Ramos (cell line): Measurements from ENCODE around the gene TMTC2.

Experiments used
- in situ Hi-C: fragments of 300-500 bp; cut with MboI; formaldehyde crosslinking; loops from one replicate; pipeline ENCODE4 v1.14.3; 2022; ENCODE audit warnings: low sequenced_read_pairs; ENCODE audit not compliant: unreplicated experiment

The TMTC2 gene

DNA sequence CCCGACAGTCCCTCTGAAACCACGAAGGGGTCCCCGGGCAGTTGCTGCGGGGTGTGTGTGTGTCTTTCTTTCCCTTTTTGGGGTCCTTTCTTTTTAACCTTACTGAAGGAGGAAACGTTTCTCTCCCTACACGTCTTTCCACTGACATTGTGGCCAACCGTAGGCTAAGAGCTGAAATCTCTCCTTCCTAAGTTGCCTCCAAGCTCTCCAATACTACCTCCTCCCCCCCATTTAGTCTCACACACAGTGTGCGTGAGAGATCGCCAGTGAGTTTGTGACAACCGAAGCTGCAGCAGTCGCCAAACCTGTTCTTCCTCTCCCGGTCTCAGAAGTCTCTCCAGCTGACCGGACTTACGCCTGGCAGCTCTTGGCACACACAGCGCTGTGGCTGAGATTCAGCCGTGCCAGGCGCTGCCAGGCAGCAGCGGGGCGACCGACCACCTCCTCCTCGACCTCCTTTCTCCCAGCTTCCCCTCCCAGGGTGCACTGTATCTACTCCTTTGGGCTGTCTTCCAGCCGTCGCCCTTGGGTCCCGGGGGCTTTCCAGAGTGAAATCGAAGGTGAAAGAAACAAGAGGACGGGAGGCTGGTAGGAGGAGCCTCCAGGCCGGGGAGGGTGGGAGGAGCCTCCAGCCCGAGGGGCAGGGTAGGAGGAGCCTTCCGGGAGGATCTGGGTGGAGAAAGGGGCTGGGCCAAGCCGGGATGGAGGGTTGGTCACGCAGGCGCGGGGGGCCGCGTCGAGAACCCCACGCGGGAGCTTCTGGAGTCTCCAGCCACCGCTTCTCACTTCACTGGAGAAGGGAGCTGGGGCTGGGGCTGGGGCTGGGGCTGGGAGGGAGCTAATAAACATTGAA, at the start of gene TMTC2:
Gene TMTC2, plus strand, starts transcription at position 739 of the 853 bp plus-strand sequence.
- in situ Hi-C loops, result no loop called here

- in situ Hi-C loops, result no loop called here
These were observed 48.4 kb upstream of the TMTC2 start for GRCh38 chr12:82638324-82638723.

DNA sequence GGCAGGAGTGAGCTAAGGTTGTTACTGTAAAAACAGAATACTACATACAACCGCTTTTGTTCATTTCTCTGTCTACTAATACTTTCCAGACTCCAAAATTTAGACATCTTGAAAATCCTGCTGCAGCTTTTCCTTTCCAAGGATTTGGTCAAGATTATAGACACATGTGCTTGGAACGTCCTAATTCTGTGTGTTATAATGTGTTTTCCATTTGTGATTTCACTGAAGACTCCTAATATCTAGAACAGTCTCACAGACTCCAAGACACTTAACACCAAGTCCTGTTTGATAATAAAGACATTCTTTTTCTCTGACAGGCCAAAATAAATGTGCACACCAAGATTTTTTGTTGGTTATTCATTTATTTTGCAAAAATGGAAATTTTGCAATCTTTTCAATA, 41.8 kb upstream of the TMTC2 start:
- in situ Hi-C loops, result no loop called here

- in situ Hi-C loops, result no loop called here
These were observed 41.3 kb upstream of the TMTC2 start for GRCh38 chr12:82645414-82645813.

- in situ Hi-C loops, result no loop called here
These were observed 38.9 kb upstream of the TMTC2 start for GRCh38 chr12:82647853-82648252.

- in situ Hi-C loops, result no loop called here
These were observed 38.3 kb upstream of the TMTC2 start for GRCh38 chr12:82648259-82648909.

GRCh38 chr12:82650627-82651337, 35.9 kb upstream of the TMTC2 start:
- in situ Hi-C loops, result no loop called here

DNA sequence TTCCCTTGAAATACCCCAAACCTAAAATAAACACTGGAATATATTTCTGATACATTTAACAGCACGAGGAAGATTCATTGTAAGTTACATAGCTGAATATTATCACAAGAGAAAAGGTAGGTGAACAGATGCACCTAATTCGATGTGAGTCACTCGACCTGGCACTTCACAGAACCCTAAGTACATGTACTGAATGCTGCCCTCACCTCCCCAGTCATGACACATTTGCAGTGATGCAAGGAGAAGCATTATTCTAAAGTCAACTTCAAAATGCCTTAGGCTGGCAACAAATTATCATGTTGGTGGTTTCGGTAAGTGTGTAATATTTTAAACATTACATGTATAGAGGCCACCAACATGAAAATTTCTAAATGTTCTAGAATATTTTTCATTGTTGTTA, 35.2 kb upstream of the TMTC2 start:
- in situ Hi-C loops, result no loop called here

GRCh38 chr12:82652071-82652470, 34.6 kb upstream of the TMTC2 start:
- in situ Hi-C loops, result no loop called here

DNA sequence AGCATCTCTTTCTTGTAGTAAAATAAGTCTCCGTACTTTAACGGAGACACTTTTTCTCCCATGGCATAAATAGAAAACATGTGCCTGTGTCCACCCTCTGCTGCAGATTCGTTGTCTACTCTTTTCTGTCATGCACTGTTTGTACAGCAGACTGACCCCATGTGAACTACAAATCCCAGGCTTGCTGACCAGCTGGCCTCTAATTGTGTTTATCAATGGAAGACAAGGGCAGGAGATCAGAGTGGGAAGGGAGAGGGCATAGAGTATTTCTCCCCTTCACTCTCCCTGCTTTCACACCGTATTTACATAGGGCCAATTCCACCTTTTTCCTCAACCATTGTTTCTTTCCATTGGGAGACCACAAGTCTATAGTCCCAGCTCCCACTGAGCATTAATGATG, 31.0 kb upstream of the TMTC2 start:
- in situ Hi-C loops, result no loop called here

DNA sequence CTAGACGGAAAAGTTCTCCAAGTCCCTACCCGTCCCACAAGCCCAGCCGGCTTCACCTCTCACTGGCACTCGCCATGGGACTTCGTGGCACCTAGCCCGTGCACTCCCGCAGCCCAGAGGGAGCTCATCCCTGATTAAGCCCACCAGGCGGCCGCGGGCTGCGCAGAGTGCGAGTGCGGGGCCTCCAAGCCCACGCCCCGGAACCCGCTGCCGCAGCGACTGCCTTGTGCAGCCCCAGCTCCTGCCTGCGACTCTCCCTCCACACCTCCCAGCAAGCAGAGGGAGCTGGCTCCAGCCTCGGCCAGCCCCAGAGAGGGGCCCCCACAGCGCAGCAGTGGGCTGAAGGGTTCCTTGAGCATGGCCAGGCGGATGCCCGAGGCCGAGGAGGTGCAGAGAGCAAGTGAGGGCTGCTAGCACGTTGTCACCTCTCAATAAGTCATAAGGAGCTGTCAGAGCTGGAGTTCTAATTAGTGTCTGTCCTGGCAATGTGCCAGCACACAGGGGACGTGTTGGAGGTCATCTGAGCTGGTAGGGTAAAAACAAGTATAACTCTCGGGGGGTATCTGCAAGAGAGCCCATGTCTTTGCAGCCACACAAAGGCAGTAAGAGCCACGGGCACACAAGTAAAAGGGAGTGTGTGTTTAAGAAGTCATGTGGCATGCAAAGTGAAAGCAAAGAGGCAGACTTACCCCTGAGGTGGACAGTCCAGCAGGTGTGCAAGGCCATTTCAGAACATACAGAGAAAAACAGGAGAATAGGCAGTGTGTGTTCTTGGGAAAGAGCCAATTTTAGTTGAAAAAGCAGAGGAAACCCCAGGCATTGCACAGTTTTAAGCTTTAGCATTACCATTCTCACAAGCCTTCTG, 27.1 kb upstream of the TMTC2 start:
- in situ Hi-C loops, result no loop called here

DNA sequence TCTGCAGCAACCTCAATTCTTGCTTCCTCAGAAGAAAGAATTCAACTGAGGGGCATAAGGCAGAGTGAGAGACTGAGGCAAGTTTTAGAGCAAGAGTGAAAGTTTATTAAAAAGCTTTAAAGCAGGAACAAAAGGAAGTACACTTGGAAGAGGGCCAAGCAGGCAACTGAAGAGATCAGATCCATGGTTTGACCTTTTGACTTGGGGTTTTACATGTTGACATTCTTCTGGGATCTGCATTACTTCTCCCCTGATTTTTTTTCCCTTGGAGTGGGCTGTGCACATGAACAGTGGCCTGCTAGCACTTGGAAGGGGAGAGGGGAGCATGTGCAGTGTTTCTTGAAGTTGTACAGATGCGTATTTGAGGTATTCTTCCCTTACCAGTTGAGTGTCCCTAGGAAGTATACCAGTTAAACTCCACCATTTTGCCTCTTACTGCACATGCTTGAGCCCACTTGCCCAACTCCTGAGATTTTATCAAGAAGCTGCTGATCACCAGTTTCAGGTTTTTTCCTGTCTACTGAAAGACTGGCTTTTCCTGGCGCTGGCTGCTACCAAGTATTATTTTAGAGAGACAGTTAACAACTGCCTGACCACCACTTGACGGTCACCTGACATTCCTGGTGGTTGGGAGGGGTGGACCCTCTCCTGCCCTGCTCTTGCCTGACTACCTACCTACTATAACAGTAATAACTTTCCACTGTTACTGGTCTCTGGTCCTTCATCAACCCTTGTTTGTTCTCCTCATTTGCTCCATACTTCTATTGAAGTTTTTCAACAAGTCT, 26.0 kb upstream of the TMTC2 start:
- in situ Hi-C loops, result no loop called here

GRCh38 chr12:82663893-82664292, 22.8 kb upstream of the TMTC2 start:
- in situ Hi-C loops, result no loop called here

- in situ Hi-C loops, result no loop called here
These were observed 21.4 kb upstream of the TMTC2 start for GRCh38 chr12:82665142-82665923.

DNA sequence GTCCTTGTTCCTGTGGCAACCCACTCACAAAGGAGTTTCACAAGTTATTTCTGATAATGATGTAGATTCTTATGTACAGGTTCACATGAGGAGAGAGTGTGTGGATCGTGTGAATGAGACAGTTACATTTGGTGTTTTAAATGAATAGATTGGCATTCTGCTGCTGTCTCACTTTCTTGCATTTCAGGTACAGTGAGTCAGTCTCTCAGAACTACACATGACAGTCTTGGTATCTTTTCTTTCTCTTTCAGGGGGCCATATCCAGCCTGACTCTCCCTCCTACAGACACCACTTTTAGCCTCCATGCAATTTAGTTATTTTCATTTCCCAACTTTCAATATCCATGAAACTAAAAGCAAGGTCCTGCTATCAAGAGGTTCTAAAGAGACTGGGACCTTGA, 19.9 kb upstream of the TMTC2 start:
- in situ Hi-C loops, result no loop called here

GRCh38 chr12:82671673-82672195, 15.0 kb upstream of the TMTC2 start:
- in situ Hi-C loops, result no loop called here

DNA sequence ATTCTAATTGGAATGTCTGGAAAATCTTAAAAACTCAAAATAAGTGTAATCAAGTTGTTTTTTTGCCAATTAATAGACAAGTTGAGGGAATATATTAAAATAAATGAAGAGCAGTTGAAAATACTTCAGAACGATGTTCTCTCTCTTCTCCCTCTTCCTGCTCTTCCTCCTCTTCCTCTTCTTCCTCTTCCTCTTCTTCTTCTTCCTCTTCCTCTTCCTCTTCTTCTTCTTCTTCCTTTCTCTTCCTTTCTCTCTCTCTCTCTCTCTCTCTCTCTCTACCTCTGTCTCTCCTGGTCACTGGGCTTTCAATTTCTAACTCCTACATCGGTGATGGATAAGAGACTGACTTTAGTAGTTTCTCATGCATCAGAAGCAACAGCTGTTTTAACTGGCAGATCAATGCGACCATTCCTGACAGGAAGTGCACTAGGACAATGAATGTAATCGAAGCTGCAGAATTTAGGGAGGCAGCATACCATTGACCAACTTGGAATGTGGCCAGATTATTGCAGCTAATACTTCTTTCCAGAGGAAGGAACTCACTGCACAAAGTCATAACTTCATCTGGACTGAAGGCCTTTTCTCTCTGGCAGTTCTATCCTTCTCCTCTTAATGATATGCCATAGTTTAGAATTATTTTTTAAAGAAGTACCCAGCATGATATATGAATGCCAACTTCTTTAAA, 13.8 kb upstream of the TMTC2 start:
- in situ Hi-C loops, result no loop called here

DNA sequence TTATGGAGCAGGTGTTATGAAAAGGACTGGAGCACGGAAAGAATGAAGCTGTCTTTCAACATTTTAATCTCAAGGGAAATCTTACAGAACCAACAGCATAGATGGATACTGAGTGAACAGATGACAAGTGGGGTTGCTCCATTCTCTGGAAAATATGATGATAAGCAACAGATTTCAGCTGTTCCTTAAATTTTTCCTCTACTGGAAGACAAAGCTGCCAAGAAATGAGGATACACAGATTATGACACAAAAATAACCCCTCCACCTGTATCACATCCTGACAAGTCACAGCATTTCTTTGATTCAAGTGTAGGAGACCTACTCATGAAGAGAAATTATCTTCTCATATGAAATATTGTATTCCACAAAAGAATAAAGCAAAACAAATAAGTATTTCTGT, 13.0 kb upstream of the TMTC2 start:
- in situ Hi-C loops, result no loop called here
